HG03159 (cell line): ENCODE measurements around the gene ARID1B.

Source experiments
- ATAC-seq: cut with Tn5 transposase; IDR thresholded peaks from one replicate; pipeline ENCODE4 v1.9.1; 2021; ENCODE audit warnings: mild to moderate bottlenecking, moderate library complexity; ENCODE audit not compliant: unreplicated experiment

ARID1B gene

DNA sequence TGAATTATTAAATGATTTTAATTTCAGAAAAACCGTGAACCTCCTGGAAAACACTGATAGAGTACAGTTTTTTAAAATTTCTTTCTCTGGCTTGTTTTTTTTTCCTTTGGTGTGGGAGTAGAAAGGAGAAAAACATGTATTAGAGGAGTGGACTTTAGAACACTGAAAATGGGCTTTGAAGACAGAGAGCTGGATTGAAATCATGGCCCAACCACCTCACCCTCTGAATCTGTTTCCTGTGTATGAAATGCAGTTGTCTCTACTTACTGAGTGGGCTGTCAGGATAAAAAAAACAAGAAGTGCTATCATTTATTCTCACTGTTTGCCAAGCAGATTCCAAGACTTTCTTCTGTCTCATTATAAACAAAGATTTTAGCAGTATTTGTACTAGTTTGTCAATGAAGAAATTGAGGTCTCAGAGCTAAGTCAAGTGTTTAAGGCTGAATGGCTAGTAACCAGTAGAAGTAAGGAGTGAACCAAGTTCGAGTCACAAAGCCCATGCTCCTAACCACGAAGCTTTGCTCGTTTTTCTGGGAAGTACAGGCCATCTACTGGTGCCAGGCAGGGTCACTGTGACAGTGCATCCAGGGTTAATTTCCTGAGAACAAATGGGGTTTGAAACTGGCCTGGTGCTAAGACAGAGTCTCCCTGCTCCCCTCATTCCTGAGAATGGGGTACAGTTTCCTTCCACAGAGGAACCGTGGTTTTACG is 289.8 kb downstream of the ARID1B start:
- no peak for ATAC-seq

DNA sequence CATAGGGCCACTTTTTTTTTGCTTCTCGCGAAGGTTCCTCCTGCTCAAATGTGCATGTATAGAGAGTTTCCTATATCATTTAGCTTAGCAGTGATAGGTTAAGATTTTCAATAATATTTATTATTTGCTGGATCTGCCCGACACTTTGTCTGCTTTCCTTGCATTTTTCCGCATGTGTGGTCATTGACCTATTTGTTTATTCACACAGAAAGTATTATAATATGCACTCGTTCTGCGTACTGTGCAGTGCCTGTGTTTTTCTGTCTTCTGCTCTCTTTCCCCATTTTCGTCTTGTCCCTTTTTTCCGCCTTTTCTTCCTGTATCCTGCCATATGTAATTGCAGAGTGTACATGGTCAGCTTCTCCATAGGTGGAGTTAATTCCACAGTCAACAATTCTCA is 290.3 kb downstream of the ARID1B start:
- no peak for ATAC-seq

DNA sequence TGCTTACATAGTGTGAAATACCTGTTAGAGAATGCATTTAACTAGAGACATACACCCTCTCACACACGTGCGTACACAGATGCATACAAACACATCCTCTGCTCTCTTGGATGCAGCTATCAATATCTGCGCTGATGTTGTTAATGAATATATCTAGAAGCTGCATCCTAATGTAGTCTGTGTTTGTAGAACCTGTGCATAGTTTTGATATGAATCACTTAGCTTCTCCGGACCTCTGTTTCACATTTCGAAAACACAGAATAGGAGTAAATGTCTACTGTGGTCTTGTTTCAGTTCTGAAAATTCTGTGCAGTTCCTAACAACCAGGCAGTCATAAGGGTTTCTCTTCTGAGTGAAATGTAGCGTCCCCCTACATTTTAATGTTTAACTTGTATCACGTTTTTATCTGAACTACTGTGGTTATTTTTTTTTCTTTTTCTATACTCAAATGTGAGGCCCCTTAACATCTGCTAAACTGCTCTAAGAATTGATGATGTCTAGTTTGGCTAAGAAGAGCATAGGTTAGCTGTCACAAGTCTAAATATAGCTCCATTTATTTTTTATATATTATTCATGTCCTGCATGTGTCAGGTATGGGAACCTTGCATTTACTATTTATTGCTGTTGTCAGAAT is 291.6 kb downstream of the ARID1B start:
- ATAC-seq: peak; percentile 98

DNA sequence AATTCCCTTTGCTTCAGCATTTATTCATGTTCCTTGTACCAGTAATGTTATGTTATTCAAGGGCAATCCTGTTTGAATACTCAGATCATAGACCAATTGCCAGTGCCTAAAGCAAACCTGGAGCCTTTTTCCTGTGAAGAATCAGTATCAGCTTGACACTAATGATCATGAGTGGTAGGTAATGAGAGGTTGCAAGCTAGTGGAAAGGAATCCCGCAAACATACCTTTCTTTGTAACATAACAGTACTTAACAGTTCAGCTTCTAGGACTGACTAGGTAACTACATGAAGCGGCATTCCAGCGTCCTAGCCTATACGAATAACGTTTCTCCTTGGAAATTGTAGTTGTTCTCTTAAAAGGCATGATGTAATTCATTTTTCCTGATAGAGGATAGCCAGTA is 292.4 kb downstream of the ARID1B start:
- no peak for ATAC-seq

DNA sequence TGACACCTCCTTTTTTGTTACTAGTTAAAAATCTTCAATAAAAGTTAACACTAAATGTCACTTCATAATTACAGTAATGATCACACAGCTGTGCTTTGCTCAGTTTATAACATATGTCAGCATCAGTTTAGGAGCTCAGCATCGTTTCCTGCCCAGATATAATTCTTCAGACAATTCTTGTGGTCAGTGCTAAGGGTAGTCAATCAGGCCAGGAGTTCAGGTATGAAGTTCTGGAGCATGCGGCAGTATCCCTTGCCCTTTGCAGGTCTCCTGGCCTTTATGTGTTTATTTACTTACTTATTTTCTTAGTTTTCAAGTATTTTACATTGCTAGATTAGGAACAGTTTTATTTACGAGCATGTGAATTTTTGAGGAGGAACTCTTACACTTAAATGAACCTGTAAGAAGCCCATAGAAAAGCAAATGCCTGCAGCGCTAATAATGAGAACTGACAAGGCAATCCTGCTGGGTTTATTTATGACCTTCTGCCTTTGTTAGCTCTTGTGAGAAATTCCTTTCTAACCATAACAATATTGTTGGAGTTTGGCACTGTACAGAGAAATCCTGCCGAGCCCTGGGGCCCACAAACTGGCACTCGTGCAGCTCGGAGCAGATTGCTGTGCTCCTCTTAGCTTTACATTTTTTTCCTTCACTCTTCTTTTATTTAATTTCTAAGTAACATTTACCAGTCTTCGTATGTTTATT is 293.4 kb downstream of the ARID1B start:
- ATAC-seq: no peak

DNA sequence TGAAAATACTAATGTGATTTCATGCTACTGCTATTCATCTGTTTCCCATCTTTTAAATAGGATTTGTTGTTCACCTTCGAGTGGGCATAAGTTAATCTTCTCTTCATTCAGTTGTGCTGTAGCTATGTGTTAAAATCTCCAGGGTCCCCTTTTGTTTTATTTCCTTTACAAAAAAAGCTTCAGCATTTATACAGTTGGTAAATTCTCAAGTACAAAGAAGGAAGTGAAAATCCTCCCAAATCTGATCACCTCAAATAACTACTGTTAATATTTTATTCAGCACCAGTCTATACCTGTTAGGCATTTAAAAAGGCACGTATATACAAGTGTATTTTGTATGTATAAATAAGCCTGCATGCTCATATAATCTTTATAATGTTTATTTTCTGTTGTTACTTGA is 294.9 kb downstream of the ARID1B start:
- no peak for ATAC-seq

DNA sequence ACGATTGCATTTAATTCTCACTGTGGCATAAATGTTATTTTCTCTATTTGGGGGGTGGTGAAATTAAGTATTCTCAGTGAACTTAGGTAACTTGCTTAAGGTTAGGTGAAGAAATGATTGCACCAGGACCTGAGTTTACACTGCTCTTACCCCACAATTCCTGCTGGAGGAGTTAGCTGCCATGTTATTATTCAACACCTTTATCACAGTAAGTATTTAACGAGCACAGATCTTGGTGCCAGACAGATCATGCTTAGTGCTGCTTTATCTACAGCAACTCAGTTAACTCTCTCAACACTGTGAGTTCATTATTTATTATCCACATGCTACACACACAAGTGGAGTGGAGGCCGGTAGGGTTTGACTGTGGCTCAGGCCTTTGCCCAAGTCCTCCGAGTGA is 296.4 kb downstream of the ARID1B start:
- no peak for ATAC-seq

DNA sequence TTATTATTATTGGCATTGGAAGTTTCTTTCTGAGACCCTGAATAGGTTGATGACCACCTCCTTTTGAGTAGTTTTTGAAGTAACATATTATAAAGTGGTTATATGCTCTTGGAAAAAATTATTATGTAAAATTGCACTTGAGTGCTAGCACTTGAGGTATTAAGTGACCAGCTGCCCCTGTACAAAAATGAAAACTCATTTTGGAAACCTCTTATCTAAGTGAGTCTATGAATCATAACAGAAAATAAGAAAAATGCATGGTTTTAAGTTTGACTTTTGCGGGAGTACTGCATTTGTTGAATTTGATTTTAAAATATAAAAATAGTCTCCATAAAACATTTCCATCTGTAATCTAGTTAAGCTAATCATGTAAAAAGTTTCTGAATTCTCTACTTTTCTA is 297.8 kb downstream of the ARID1B start:
- ATAC-seq: no peak

DNA sequence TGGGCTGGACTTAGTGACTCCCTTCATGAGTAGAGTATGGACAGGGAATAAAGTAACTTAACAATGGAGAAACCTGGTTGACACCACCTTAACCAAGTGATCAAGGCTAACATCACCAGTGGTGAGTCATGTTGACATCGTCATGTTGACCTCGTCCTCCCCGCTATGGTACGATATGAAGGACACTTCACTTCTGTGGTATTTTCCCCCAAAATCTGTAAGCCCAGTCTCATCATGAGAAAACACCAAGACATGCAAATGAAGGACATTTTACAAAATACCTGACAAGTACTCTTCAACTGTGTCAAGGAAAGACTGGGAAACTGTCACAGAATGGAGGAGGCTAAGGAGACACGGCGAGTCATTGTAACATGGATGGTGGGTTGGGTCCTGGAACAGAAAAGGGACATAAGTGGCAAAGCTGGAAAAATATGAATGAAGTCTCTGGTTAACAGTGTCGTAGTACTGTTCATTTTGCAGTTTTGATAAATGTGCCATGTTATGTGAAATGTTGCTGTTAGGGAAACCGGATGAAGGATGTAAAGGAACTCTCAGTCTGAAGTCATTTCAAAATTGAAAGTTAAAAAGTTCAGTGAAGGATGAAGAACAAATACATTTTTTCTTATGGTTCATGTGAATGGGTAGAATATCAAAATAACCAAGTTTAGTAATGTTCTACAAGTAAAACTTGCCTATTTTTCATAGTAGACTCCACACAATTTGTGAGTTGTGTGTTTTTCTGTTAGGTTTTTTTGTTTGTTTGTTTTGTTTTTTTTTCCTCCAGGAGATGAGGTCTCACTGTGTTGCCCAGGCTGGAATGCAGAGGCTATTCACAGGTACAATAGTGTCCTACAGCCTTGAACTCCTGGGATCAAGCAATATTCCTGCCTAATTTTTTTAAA is 298.6 kb downstream of the ARID1B start:
- peak; percentile 79 for ATAC-seq

DNA sequence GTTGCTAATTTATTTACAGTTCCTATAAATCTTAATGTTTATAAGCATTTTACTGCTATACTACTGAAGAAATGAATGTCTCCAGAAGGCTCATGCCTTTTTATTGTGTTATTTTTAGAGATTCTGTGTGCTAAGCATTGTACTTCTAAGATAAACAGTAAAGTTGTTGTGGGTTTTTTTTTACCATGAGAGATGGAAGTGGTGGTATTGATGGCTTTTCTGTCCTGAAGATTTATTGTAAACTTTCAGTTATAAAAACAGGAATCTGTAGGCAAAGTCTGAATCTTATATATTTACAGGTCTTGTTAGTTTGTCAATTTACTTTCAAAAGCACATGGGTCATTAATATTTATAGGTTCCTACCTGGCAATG is 299.3 kb downstream of the ARID1B start:
- no peak for ATAC-seq

DNA sequence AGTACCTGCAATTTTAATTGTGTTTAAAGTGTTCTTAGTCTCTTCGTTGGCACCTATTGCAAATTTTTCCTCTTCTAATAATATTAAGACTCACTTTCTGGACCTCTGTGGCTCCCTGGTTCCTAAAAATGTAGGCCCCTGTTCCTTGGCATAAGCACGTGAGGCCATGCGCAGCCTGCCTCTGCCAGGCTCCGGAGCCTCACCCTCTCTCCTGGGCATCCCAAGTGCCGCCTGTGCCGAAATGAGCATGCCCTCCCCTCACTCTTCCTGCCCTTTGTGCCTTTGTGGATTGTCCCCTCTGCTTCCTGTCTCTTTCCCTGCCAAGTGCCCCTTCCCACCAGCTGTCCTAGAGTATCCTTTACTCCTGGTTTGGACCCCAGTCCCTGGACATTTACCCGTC is 300.1 kb downstream of the ARID1B start:
- ATAC-seq: no peak

DNA sequence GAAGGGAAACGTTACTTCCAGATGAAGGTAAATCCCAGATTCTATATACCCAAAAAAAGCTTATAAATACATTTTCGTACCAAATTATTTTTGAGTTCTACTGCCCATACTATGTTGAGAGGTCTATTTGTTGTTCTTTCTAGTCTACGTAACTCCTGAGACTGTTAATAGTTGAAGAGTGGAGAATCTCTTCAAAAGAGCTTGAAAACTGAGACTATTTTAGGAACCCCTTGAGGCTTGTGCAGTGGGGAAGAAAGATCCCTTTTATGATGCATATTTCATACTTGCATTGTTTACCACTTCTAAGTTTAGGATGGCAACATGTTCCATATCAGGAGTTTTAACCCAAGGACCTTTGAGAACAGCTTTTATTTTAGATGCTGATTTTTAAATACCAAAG is 301.1 kb downstream of the ARID1B start:
- ATAC-seq: no peak

DNA sequence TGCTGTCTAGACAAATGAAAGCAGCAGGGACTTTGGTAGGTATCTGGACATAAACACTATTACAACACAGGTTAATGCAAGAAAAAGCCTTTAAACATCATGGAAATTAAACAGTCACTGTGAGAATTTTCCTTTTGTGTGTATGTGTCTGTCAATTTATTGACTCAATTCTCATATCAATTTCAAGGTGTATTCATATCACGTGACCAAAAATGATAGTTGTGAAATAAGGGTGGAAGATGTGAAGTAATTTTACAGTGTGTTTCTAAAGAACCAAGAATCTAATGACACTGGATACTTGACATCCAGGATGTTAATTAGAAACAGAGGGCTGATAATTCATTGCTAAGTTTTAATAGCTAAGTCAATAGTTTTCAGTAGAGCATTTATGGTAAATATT is 302.1 kb downstream of the ARID1B start:
- no peak for ATAC-seq

DNA sequence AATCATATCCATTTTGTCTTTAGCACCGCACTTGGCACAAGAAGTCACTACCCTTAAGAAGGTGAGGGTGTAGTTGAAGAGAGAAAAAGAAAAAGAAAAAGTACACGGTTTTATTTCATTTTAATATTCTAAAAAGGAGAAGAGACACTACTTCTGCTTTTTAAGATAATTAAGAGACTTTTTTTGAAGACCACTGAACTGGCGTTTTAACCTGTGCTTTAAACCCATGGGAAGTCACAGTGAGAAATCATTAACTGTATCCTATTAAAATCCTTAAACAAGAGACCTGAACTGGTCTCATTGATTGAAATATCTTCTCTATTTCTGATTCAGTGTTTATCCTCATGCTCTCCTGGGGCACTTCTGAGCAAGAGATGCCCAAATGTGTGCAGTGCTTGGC is 302.6 kb downstream of the ARID1B start:
- no peak for ATAC-seq

DNA sequence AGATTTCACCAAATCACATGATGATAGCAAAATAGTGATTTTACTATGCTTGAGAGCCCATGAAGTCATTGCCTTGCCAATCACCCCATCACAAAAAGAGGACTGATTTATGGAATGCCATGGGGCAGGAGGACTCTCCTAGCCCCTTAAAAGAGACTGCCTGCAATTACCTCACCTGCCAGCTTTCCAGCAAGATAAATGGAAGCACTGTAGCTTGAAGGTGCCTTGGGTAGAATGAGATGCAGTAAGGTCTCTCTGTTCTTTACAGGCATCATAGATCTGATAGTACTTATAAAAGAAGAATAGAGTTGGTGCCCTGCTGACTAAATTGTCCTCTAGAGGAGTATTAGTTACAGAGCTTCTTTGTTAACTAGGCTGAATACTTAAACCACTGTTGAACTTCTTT is 303.8 kb downstream of the ARID1B start:
- no peak for ATAC-seq

DNA sequence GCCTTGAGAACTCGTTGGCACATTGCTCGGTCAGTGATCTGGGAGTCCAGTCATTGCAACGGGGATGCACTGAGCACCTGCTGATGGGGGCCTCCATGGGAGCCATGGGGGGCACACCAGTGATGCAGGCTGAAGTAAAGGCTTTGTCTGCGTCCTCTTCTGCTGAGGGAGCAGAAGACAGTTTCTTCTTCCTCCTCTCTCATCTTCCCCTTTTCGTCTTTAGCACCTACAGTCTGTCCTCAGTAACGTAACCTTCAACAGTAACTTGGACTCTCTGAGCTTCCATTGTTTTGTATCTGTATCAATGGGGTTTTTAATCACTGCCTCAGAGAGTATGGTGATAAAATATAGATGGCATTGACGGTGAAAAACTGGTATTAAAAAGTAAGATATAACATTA is 306.2 kb downstream of the ARID1B start:
- ATAC-seq: no peak

DNA sequence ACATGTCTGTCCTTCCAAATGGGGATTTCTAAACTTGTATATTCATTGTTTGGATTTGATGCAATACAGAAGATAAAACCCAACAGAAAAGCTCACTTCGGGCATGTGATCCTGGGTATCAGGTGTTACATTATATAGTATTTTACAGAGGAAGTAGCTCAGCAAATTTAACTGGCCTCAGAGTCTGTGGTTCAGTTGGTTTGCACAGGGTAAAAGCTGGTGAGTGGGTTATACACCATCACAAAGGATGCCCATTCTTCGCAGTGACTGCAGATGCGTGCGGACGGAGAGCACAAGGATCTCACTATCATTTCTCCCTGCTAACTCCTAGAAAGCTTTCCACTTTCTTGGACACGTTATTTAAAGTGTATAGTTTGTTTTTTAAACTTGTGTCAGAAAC is 309.5 kb downstream of the ARID1B start:
- ATAC-seq: no peak

DNA sequence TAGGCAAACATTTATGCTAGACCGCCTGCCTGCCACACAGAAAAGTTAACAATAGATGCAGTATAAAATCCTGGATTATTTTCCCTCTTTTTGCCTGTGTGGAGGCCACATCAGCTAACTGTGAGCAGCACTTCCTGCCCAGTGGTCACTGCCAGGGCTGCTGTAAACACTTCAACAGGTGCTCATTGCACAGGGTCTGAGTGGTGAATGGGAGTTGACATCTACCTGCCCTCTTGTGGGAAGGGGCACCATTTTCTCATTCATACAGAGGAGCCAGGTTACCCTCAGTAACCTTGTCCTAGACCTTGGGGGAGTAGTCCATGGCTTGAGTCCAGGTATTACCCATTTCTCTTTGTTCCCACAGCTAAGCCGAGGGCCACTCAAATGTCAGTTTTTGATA is 310.8 kb downstream of the ARID1B start:
- no peak for ATAC-seq

DNA sequence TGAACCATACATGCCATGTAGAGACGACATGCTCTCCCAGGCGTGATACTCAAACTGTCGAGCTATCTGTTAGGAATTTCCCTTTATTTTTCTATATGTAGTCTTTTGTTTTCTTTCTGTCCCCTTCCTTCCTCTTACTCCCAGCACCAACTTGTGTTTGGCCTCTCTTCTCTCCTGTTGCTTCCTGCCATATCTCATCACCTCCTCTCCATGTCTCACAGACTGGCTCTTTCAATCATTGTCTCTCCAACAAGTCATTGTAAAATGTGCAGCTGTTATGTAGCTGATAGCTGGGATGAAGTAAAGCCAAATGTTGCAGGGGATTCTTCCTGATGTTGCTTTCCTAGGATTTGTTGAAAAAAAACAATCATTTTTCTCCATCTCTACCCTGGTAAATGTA is 311.7 kb downstream of the ARID1B start:
- ATAC-seq: no peak

DNA sequence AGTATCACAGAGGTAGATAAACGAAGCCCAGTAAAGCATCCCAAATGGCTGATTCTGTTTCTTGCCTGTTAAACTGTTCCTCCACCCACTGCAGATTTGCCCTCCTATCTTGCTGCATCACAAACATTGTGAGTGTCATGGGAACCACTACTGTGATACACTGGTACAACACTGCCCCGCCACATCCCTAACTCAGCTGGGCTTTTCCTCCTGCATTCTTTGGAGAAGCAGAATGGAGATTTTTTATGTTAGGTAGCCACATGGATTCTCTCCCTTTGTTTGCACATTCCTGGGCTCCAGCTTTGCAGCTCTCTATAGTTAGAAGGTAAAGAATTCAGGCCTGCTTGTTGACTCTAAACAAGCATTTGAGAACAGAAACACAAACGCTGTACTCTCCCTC is 312.1 kb downstream of the ARID1B start:
- ATAC-seq: no peak

DNA sequence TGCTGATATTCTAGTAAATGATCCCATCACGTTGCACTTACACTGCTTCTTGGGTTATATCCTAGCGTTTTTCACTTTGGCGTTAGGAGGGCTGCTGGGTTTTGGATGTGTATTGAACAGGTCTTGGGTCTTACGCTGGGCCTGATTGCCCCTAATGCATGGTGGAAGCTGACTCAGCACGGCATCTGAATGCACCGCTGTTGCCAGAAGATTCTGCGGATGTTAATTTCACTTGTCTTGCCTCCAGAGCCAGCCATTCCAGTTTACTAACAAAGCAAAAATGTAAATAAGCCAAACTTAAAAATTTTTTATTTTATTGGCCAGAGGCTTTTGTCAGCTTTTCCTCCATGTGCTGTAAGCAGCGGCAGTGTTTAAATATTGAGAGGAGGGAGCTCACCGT is 312.7 kb downstream of the ARID1B start:
- ATAC-seq: no peak
